Mesendoderm (in vitro differentiated cells): ENCODE measurements around the gene THADA.
A peak's percentile ranks its signal among the peaks of the same experiment; 100 is the strongest.

Source experiments
- DNase-seq: peaks from one replicate; pipeline ENCODE4 v3.0.0; 2013
- H2AK5ac ChIP-seq: 2 replicates; pipeline ENCODE4 v1.6.1; 2013; ENCODE audit warnings: low read length, inconsistent platforms
- H2BK120ac ChIP-seq: 2 replicates; pipeline ENCODE4 v1.6.1; 2013; ENCODE audit warnings: low read depth, mild to moderate bottlenecking, low read length, moderate library complexity, mixed read lengths
- H2BK15ac ChIP-seq: replicated peaks from 2 replicates; pipeline ENCODE4 v1.6.1; 2013; ENCODE audit warnings: low read depth, mild to moderate bottlenecking, moderate library complexity
- H2BK5ac ChIP-seq: 2 replicates; pipeline ENCODE4 v1.6.1; 2013; ENCODE audit warnings: low read length, inconsistent platforms
- H3K18ac ChIP-seq: 2 replicates; pipeline ENCODE4 v1.6.1; 2013; ENCODE audit warnings: mild to moderate bottlenecking, low read length, mixed read lengths
- H3K23ac ChIP-seq: one replicate; pipeline ENCODE4 v1.6.1; 2013; ENCODE audit warnings: low read length
- H3K27ac ChIP-seq: 2 replicates; pipeline ENCODE4 v1.5.1; 2013; ENCODE audit warnings: low read depth, mild to moderate bottlenecking, inconsistent platforms, low read length, moderate library complexity
- H3K27me3 ChIP-seq: 2 replicates; pipeline ENCODE4 v1.6.1; 2013; ENCODE audit warnings: low read length, control low read depth, mild to moderate bottlenecking, inconsistent platforms; ENCODE audit not compliant: insufficient read depth, poor library complexity
- H3K36me3 ChIP-seq: 2 replicates; pipeline ENCODE4 v1.6.1; 2013; ENCODE audit warnings: low read length, inconsistent platforms; ENCODE audit not compliant: control insufficient read depth, insufficient read depth
- H3K4ac ChIP-seq: one replicate; pipeline ENCODE4 v1.6.1; 2013; ENCODE audit warnings: low read depth, mild to moderate bottlenecking, low read length, moderate library complexity
- H3K4me1 ChIP-seq: 2 replicates; pipeline ENCODE4 v1.6.1; 2013; ENCODE audit warnings: low read depth, low read length, inconsistent platforms; ENCODE audit not compliant: control insufficient read depth
- H3K4me2 ChIP-seq: 2 replicates; pipeline ENCODE4 v1.6.1; 2013; ENCODE audit warnings: low read length
- H3K4me3 ChIP-seq: 2 replicates; pipeline ENCODE4 v1.5.1; 2013; ENCODE audit warnings: mild to moderate bottlenecking, low read length
- H3K56ac ChIP-seq: one replicate; pipeline ENCODE4 v1.6.1; 2013; ENCODE audit warnings: low read length
- H3K79me1 ChIP-seq: 2 replicates; pipeline ENCODE4 v1.6.1; 2013; ENCODE audit warnings: low read length, inconsistent platforms
- H3K79me2 ChIP-seq: 2 replicates; pipeline ENCODE4 v1.6.1; 2013; ENCODE audit warnings: mild to moderate bottlenecking, low read length; ENCODE audit not compliant: control insufficient read depth, insufficient read depth
- H3K9ac ChIP-seq: 2 replicates; pipeline ENCODE4 v1.6.1; 2013; ENCODE audit warnings: low read length, inconsistent platforms
- H4K5ac ChIP-seq: one replicate; pipeline ENCODE4 v1.6.1; 2013; ENCODE audit warnings: low read length
- H4K8ac ChIP-seq: one replicate; pipeline ENCODE4 v1.6.1; 2013; ENCODE audit warnings: low read depth, mild to moderate bottlenecking, control low read depth, low read length, moderate library complexity
- WGBS: extraction: QIAGEN DNeasy Blood & Tissue Kit; methylation state at CpG from one replicate; pipeline ENCODE4 v1.1.7; 2013; ENCODE audit warnings: low lambda C conversion rate, missing lambda C conversion rate; ENCODE audit not compliant: insufficient coverage; ENCODE audit errors: extremely low coverage; 5-methylcytosine and 5-hydroxymethylcytosine counted together

THADA gene

DNA sequence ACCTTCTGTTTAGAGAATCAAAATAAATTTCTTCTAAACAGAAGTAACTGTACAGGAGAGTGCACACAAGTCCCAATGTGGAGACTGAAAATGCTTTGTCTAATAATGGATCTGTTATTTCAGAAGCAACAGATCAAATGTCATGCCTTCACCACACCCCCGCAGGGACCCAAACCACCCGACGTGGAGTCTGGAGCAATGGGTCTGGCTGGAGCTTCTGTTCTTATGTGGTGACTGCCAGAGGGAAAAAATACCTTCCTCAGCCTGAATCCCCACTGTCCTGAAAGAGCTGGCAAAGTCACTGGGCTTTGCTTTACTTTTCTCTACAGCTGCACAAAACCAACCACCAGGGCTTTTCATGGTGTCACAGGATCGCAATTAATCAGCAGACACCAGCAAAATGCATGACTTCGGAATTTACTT lies 250.4 kb downstream of the THADA start:
- Histone ChIP-seq H3K18ac (peak overlapping the region; percentile 88), H3K27ac (no peak overlapping the region), H2BK15ac (no peak overlapping the region), H3K79me1 (no peaks in the 10 kb centered on the region), H3K4me2 (no peak overlapping the region), H3K4ac (no peak overlapping the region), H3K27me3 (no peaks in the 10 kb centered on the region), H3K4me3 (no peak overlapping the region), H3K23ac (no peak overlapping the region), H3K4me1 (peaks cover 25% of the 10 kb centered on the region), H2AK5ac (no peak overlapping the region), H4K5ac (no peak overlapping the region), H2BK5ac (no peak overlapping the region), H3K9ac (no peak overlapping the region), H3K36me3 (no peaks in the 10 kb centered on the region), H3K56ac (peak overlapping the region; percentile 1), H3K79me2 (no peaks in the 10 kb centered on the region), H2BK120ac (no peak overlapping the region), H4K8ac (no peak overlapping the region)
- no CpG with 5 or more reads among the region's 5 CpGs for WGBS
- DNase-seq = peak; percentile 56

GRCh38 chr2:43344868-43345373 lies 250.9 kb downstream of the THADA start:
- Histone ChIP-seq H3K4me3 (no peak overlapping the region), H4K8ac (no peak overlapping the region), H2BK120ac (no peak overlapping the region), H2BK15ac (no peak overlapping the region), H3K23ac (no peak overlapping the region), H3K79me1 (no peaks in the 10 kb centered on the region), H3K56ac (no peak overlapping the region), H3K4me2 (no peak overlapping the region), H3K27ac (no peak overlapping the region), H3K9ac (no peak overlapping the region), H3K4me1 (peaks cover 23% of the 10 kb centered on the region), H2BK5ac (no peak overlapping the region), H3K18ac (peak overlapping the region; percentile 88), H2AK5ac (no peak overlapping the region), H4K5ac (no peak overlapping the region), H3K36me3 (no peaks in the 10 kb centered on the region), H3K4ac (no peak overlapping the region), H3K79me2 (no peaks in the 10 kb centered on the region), H3K27me3 (no peaks in the 10 kb centered on the region)
- DNase-seq = peak; percentile 37
- no CpG with 5 or more reads among the region's 5 CpGs for WGBS

GRCh38 chr2:43343573-43344304 lies 252.1 kb downstream of the THADA start:
- H3K4me2 ChIP-seq = no peak overlapping the region
- H3K79me2 ChIP-seq = no peaks in the 10 kb centered on the region
- peak; percentile 26 for DNase-seq
- H3K23ac ChIP-seq = no peak overlapping the region
- no peak overlapping the region for H3K18ac ChIP-seq
- H2BK120ac ChIP-seq = no peak overlapping the region
- no peaks in the 10 kb centered on the region for H3K27me3 ChIP-seq
- H2BK15ac ChIP-seq = no peak overlapping the region
- H2AK5ac ChIP-seq = no peak overlapping the region
- H2BK5ac ChIP-seq = no peak overlapping the region
- no peak overlapping the region for H4K8ac ChIP-seq
- H3K4me1 ChIP-seq = peaks cover 20% of the 10 kb centered on the region
- no peak overlapping the region for H3K27ac ChIP-seq
- H3K4ac ChIP-seq = no peak overlapping the region
- no peak overlapping the region for H3K56ac ChIP-seq
- no CpG with 5 or more reads among the region's 5 CpGs for WGBS
- no peak overlapping the region for H3K4me3 ChIP-seq
- no peaks in the 10 kb centered on the region for H3K36me3 ChIP-seq
- H4K5ac ChIP-seq = no peak overlapping the region
- H3K9ac ChIP-seq = no peak overlapping the region
- H3K79me1 ChIP-seq = no peaks in the 10 kb centered on the region

DNA sequence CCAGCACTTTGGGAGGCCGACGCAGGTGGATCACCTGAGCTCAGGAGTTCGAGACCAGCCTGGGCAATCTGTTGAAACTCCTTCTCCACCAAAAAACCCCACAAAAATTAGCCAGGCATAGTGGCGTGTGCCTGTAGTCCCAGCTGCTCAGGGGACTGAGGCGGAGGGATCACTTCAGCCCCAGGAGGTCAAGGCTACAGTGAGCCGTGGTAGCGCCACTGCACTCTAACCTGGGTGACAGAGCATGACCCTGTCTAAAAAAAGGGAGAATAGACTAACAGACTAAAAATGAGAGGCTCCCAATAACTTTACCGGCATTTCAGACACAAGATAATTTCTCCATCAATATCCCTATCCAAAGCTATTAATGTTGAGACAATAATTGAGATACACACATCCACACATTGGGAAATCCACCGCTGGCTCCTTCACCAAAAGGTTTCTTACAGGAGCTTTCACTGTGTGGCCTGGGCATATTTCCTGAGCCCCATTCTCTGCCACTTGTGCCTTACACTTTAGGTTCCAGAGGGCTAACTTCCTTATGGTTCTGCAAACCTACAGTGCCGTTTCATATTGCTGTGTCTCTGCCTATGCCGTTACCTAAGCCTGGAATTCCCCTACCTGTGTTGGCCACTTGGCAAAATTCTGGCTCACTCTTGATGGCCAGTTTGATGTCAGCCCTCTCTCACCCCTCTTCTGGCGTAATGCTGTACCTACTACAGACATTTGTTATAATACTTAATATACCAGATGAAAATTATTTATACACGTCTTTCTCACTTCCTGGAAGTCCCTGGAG lies 253.7 kb downstream of the THADA start:
- H3K36me3 ChIP-seq = no peaks in the 10 kb centered on the region
- DNase-seq = no peak
- no CpG with 5 or more reads among the region's 13 CpGs for WGBS

DNA sequence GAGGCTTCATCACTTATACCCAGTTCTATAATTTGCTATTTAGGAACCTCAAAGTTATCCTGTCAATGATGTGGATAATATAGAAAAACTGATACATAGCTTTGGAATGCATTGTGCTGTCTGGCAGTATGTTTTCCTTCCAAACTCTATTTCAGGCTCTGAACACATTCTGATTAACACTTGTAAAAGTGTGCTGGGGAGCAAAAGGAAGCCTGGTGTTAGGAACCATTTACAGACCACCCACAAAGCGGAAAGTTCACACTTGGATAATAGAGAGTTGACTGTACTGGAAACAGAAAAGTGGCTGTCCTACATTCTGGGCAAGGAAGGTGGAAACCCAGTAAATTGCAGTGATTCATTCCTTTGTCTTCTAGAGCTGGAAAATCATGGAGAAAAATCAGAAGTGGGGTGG lies 254.9 kb downstream of the THADA start:
- no peak overlapping the region for H3K4me2 ChIP-seq
- peak; percentile 57 for DNase-seq
- no peak overlapping the region for H3K23ac ChIP-seq
- H3K18ac ChIP-seq = no peak overlapping the region
- H3K36me3 ChIP-seq = no peaks in the 10 kb centered on the region
- H2BK5ac ChIP-seq = no peak overlapping the region
- H4K5ac ChIP-seq = no peak overlapping the region
- no peak overlapping the region for H3K4me3 ChIP-seq
- WGBS = no CpG with 5 or more reads among the region's 1 CpG
- no peak overlapping the region for H4K8ac ChIP-seq
- H3K79me1 ChIP-seq = no peaks in the 10 kb centered on the region
- no peaks in the 10 kb centered on the region for H3K27me3 ChIP-seq
- H3K56ac ChIP-seq = no peak overlapping the region
- no peaks in the 10 kb centered on the region for H3K79me2 ChIP-seq
- H3K4me1 ChIP-seq = peaks cover 14% of the 10 kb centered on the region
- no peak overlapping the region for H3K4ac ChIP-seq
- no peak overlapping the region for H3K27ac ChIP-seq
- no peak overlapping the region for H3K9ac ChIP-seq
- no peak overlapping the region for H2BK15ac ChIP-seq
- H2AK5ac ChIP-seq = no peak overlapping the region
- H2BK120ac ChIP-seq = no peak overlapping the region

More for the DNA sequence above, 253.7 kb downstream of the THADA start:
- H2BK120ac ChIP-seq = no peak overlapping the region
- H2BK15ac ChIP-seq = no peak overlapping the region
- no peak overlapping the region for H3K4ac ChIP-seq
- H3K4me3 ChIP-seq = no peak overlapping the region
- no peak overlapping the region for H3K18ac ChIP-seq
- no peaks in the 10 kb centered on the region for H3K79me1 ChIP-seq
- peaks cover 20% of the 10 kb centered on the region for H3K4me1 ChIP-seq
- no peak overlapping the region for H4K8ac ChIP-seq
- no peak overlapping the region for H4K5ac ChIP-seq
- H3K27me3 ChIP-seq = no peaks in the 10 kb centered on the region
- no peak overlapping the region for H3K9ac ChIP-seq
- H3K79me2 ChIP-seq = no peaks in the 10 kb centered on the region
- H3K27ac ChIP-seq = no peak overlapping the region
- no peak overlapping the region for H3K23ac ChIP-seq
- no peak overlapping the region for H2BK5ac ChIP-seq
- no peak overlapping the region for H3K56ac ChIP-seq
- no peak overlapping the region for H2AK5ac ChIP-seq
- H3K4me2 ChIP-seq = no peak overlapping the region
